Naive thymus-derived CD4-positive, alpha-beta T cell (primary cell): ENCODE measurements around the gene STX10. TPM values are rescaled to one million over a fixed set of nuclear protein-coding genes. Genes with fewer than 3 reads are reported as not detected.

ENCODE experiments used
- ATAC-seq: fragments of 150-1000 bp; cut with Tn5 transposase; 2 replicates; pipeline ENCODE4 v1.10.0; 2021; ENCODE audit warnings: mild to moderate bottlenecking, moderate library complexity
- CTCF ChIA-PET: fragments of 350-600 bp; sonication (Branson Sonifier 250); formaldehyde crosslinking; loops from one replicate; lab custom pipeline; 2021; ENCODE audit warnings: antibody characterized with exemption; lab: Charles Lee
- POLR2A ChIA-PET: fragments of 350-600 bp; sonication (Branson Sonifier 250); formaldehyde crosslinking; loops from one replicate; lab custom pipeline; 2021; ENCODE audit warnings: antibody characterized with exemption, inconsistent platforms; lab: Charles Lee
- DNase-seq, 9 donors: peaks; one replicate each; pipeline versions ENCODE4 v3.0.0 to v3.0.0-alpha.2; 2020 to 2022; ENCODE audit warnings: mixed read lengths in 1 of 9
- H3K27ac ChIP-seq: one replicate; pipeline ENCODE4 v1.7.0; 2013; ENCODE audit warnings: mild to moderate bottlenecking, low read depth, low read length, moderate library complexity
- H3K27me3 ChIP-seq, 2 donors: one replicate each; pipeline ENCODE4 v1.7.0; 2013; ENCODE audit warnings: low read length in 2 of 2, mild to moderate bottlenecking in 2 of 2, moderate library complexity in 2 of 2; ENCODE audit not compliant: control insufficient read depth in 2 of 2, insufficient read depth in 2 of 2
- H3K36me3 ChIP-seq, 3 experiments: 1 replicate in 2 of 3; 2 replicates in 1 of 3; pipeline ENCODE4 v1.7.0; 2013; ENCODE audit warnings: low read length in 3 of 3, mild to moderate bottlenecking in 3 of 3, moderate library complexity in 1 of 3; ENCODE audit not compliant: insufficient read depth in 3 of 3, control insufficient read depth in 2 of 3
- H3K4me1 ChIP-seq, 2 donors: one replicate each; pipeline ENCODE4 v1.7.0; 2013; ENCODE audit warnings: low read length in 2 of 2, mild to moderate bottlenecking in 2 of 2, moderate library complexity in 1 of 2; ENCODE audit not compliant: control insufficient read depth in 2 of 2, insufficient read depth in 2 of 2
- H3K4me3 ChIP-seq: 2 replicates; pipeline ENCODE4 v1.7.0; 2013; ENCODE audit warnings: mild to moderate bottlenecking, low read length
- H3K9me3 ChIP-seq, 3 experiments: 1 replicate in 2 of 3; 2 replicates in 1 of 3; pipeline ENCODE4 v1.7.0; 2013; ENCODE audit warnings: low read length in 3 of 3; ENCODE audit not compliant: control insufficient read depth in 2 of 3
- H3K27ac Mint-ChIP-seq, 9 donors: one replicate each; pipeline ENCODE4 v1.8.0; 2020 to 2022; ENCODE audit warnings: mixed read lengths in 9 of 9, mild to moderate bottlenecking in 8 of 9, moderate library complexity in 5 of 9, inconsistent platforms in 2 of 9
- H3K27me3 Mint-ChIP-seq, 5 donors: one replicate each; pipeline ENCODE4 v1.8.0; 2021 to 2022; ENCODE audit warnings: mixed read lengths in 5 of 5, mild to moderate bottlenecking in 1 of 5
- H3K36me3 Mint-ChIP-seq, 5 donors: one replicate each; pipeline ENCODE4 v1.8.0; 2020 to 2022; ENCODE audit warnings: mixed read lengths in 5 of 5, mild to moderate bottlenecking in 3 of 5, inconsistent platforms in 1 of 5
- H3K4me1 Mint-ChIP-seq, 7 donors: one replicate each; pipeline ENCODE4 v1.8.0; 2020 to 2022; ENCODE audit warnings: mixed read lengths in 7 of 7, mild to moderate bottlenecking in 3 of 7, inconsistent platforms in 1 of 7
- H3K4me3 Mint-ChIP-seq, 10 donors: one replicate each; pipeline ENCODE4 v1.8.0; 2020 to 2022; ENCODE audit warnings: mild to moderate bottlenecking in 10 of 10, mixed read lengths in 10 of 10, moderate library complexity in 6 of 10, inconsistent platforms in 2 of 10
- H3K9me3 Mint-ChIP-seq, 11 donors: one replicate each; pipeline ENCODE4 v1.8.0; 2020 to 2022; ENCODE audit warnings: mixed read lengths in 11 of 11, mild to moderate bottlenecking in 4 of 11, inconsistent platforms in 1 of 11, moderate library complexity in 1 of 11
- intact Hi-C, 2 donors: fragments of 100-400 bp; cut with micrococcal nuclease; formaldehyde crosslinking; loops; one replicate each; pipeline ENCODE4 v1.15.1; 2023
- polyA plus RNA-seq, 2 donors: library from polyadenylated mRNA; unstranded; fragments of 300-500 nt; fragmentation: Illumina TruSeq; gene quantifications; one replicate each; pipeline ENCODE4 v1.2.3, GENCODE V29; 2021
- total RNA-seq, 6 experiments: library from RNA in 5 of 6; stranded (reverse) in 5 of 6; gene quantifications; 1 replicate in 5 of 6; 2 replicates in 1 of 6; pipeline ENCODE4 v1.2.3 and lab custom pipeline; 2021 to 2026

The STX10 gene, protein sequence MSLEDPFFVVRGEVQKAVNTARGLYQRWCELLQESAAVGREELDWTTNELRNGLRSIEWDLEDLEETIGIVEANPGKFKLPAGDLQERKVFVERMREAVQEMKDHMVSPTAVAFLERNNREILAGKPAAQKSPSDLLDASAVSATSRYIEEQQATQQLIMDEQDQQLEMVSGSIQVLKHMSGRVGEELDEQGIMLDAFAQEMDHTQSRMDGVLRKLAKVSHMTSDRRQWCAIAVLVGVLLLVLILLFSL
- total RNA-seq (10 to 100 TPM; 42.6 to 76.2 (median 68.5) TPM), polyA plus RNA-seq (10 to 100 TPM; 45.9 to 63.7 TPM), total RNA-seq (lab: John Stamatoyannopoulos, UW) (38.6 reads per million, percentile 65 among the genes with 10 or more reads in this experiment)

DNA sequence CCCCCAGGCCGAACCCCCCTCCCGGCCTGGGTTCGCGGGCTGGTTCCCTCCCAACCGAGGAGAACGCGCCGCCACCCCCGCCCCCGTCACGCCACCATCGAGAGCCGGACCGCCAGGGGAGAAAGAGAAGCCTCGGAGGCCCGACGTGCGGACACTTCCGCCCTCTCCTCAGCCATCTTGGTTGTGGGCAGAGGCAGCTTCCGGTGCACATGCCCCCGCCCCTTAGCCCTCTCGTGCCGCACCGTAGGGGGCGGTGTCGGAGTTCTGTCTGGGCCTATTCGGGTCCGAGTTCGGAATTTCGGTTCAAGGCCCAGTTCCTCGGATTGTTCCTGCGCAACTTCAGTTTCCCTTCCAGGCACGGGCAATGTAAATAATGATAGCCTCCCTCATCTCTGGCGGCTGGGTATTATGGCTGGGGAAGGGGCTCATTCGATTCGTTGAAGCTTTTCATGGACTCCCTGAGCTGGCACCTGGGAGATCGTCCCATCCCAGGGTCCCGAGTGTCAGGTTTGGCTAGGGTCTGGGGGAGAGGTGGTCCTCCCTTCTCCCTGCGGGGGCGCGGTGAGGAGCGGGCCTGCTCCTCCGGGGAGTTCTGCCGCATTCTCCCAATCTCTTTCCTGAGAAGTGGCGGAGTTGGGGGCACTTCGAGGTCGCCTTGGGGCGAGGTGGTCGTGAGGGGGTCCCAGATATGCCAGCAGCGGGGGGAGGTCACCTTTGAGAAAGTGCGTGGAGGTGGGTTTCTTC, at the start of gene STX10, which contains the start of gene IER2:
STX10 (minus strand) TSS at position 189 of the 744 bp plus-strand sequence. CDS start 202 bp downstream, outside the sequence.
IER2 (plus strand) TSS at position 225 of the 744 bp plus-strand sequence. CDS start 2,776 bp downstream, outside the sequence.
- Histone ChIP-seq H3K27me3 (no peaks in the 10 kb centered on the region), H3K9me3 (no peaks in the 10 kb centered on the region), H3K4me3 (peak within 1 kb of the TSS; percentile 96), H3K36me3 (peaks cover 0 to 42% (median 6%) of the 10 kb centered on the region in 3 experiments), H3K4me1 (peaks cover 9 to 11% of the 10 kb centered on the region in 2 donors), H3K27ac (peak within 1 kb of the TSS; percentile 96)
- peaks cover 6 to 42% (median 18%) of the 10 kb centered on the region in 7 donors for H3K4me1 Mint-ChIP-seq
- peaks cover 0 to 17% (median 0%) of the 10 kb centered on the region in 5 donors for H3K27me3 Mint-ChIP-seq
- DNase-seq (peak; percentile 84 to 93 (median 92)), ATAC-seq (peak; percentile 72)
- POLR2A ChIA-PET: interaction anchor here (0.6 to 3.9 kb wide), 20 partner anchors 9 to 269 kb away, joined by 3 to 43 read pairs (median 5); partner anchors contain the start of genes DNASE2 and NACC1
- H3K9me3 Mint-ChIP-seq: peaks cover 0 to 25% (median 0%) of the 10 kb centered on the region in 11 donors
- intact Hi-C loops: loop anchor here (1.0 to 10.0 kb wide), 17 partner anchors 46 to 1716 kb away; partner anchors contain the start of genes DNAJB1 (in 2 of the 2), DDX39A (in 1 of the 2), DHPS (in 1 of the 2) and JUNB (in 1 of the 2)
- H3K4me3 Mint-ChIP-seq: peak within 1 kb of the TSS; percentile 94 to 100 (median 98)
- CTCF ChIA-PET: interaction anchor here (0.5 to 2.5 kb wide), 4 partner anchors 14 to 171 kb away, joined by 3 to 11 read pairs (median 4); no protein-coding TSS in a partner anchor
- H3K36me3 Mint-ChIP-seq: peaks cover 12 to 32% (median 20%) of the 10 kb centered on the region in 5 donors
- peak within 1 kb of the TSS; percentile 95 to 99 (median 97) for H3K27ac Mint-ChIP-seq

DNA sequence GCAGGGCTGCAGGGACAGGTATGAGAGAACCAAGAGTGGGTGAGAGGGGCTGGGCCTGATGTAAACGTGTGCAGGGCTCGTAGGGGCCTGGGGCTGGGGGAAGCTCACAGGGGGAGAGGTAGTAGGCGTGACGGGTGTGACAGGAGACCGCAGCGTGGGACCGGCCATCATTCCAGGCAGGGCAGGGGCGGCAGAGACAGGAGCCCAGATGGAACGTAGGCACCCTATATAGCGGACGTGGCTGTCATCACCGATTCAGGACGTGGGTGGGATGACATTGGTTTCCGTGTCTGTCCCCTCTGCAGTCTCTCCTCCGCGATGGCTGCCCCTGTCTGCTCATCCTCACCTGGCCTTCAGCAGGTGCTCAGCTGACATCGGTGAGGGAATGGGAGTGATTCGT, 48.5 kb upstream of the STX10 start:
- POLR2A ChIA-PET: interaction anchor here (1.3 kb wide), 1 partner anchor 46 kb away, joined by 5 read pairs; no protein-coding TSS in a partner anchor
- no peaks in the 10 kb centered on the region for H3K27me3 Mint-ChIP-seq
- DNase-seq: no peak
- intact Hi-C loops: loop anchor here (5.0 to 10.0 kb wide), 2 partner anchors 236 to 389 kb away; no protein-coding TSS in a partner anchor
- H3K36me3 ChIP-seq: no peaks in the 10 kb centered on the region
- H3K27ac Mint-ChIP-seq: peak overlapping the region in 2 of 9 donors; percentile 12 to 18
- no peaks in the 10 kb centered on the region for H3K27me3 ChIP-seq
- no peaks in the 10 kb centered on the region for H3K36me3 Mint-ChIP-seq
- no peak overlapping the region for H3K4me3 Mint-ChIP-seq
- CTCF ChIA-PET: no interaction called here
- no peak overlapping the region for H3K4me3 ChIP-seq
- no peaks in the 10 kb centered on the region for H3K9me3 Mint-ChIP-seq
- no peak for ATAC-seq
- H3K4me1 Mint-ChIP-seq: peaks cover 3 to 23% (median 18%) of the 10 kb centered on the region in 7 donors
- no peaks in the 10 kb centered on the region for H3K9me3 ChIP-seq
- no peak overlapping the region for H3K27ac ChIP-seq
- peaks cover 6 to 21% of the 10 kb centered on the region in 2 donors for H3K4me1 ChIP-seq

DNA sequence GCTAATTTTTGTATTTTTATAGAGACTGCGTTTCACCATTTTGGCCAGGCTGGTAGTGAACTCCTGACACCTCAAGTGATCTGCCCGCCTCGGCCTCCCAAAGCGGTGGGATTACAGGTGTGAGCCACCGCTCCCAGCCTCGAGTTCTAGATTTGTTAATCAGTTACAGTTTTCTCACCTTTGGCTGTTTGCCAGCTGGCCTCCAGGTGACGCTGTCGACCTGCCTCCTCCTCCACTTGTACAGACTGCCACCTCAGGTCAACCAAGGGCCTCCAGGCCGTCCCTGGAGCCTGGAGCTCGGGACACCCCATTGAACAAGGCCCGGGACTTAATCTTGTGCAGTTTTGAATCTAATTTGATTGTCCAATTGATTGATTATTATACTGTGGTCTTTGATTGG, 45.5 kb upstream of the STX10 start:
- Histone ChIP-seq H3K27me3 (no peaks in the 10 kb centered on the region), H3K36me3 (no peaks in the 10 kb centered on the region), H3K4me3 (no peak overlapping the region), H3K9me3 (no peaks in the 10 kb centered on the region), H3K27ac (no peak overlapping the region), H3K4me1 (peaks cover 6 to 33% of the 10 kb centered on the region in 2 donors)
- H3K4me3 Mint-ChIP-seq: peak overlapping the region in 3 of 10 donors; percentile 7 to 24 (median 17)
- DNase-seq: peak in 5 of 9 donors; percentile 26 to 42 (median 28)
- CTCF ChIA-PET: interaction anchor here (0.5 to 4.2 kb wide), 23 partner anchors 9 to 1153 kb away, joined by 3 to 32 read pairs (median 4); no protein-coding TSS in a partner anchor
- no peaks in the 10 kb centered on the region for H3K36me3 Mint-ChIP-seq
- POLR2A ChIA-PET: interaction anchor here (0.8 to 5.8 kb wide), 7 partner anchors 27 to 67 kb away, joined by 3 to 63 read pairs (median 14); partner anchors contain the start of genes IER2 and STX10
- no peak for ATAC-seq
- H3K9me3 Mint-ChIP-seq: no peaks in the 10 kb centered on the region
- peak overlapping the region in 6 of 9 donors; percentile 39 to 79 (median 72) for H3K27ac Mint-ChIP-seq
- intact Hi-C loops: loop anchor here (2.0 to 10.0 kb wide), 3 partner anchors 33 to 392 kb away; no protein-coding TSS in a partner anchor
- H3K4me1 Mint-ChIP-seq: peaks cover 5 to 31% (median 26%) of the 10 kb centered on the region in 7 donors
- no peaks in the 10 kb centered on the region for H3K27me3 Mint-ChIP-seq

DNA sequence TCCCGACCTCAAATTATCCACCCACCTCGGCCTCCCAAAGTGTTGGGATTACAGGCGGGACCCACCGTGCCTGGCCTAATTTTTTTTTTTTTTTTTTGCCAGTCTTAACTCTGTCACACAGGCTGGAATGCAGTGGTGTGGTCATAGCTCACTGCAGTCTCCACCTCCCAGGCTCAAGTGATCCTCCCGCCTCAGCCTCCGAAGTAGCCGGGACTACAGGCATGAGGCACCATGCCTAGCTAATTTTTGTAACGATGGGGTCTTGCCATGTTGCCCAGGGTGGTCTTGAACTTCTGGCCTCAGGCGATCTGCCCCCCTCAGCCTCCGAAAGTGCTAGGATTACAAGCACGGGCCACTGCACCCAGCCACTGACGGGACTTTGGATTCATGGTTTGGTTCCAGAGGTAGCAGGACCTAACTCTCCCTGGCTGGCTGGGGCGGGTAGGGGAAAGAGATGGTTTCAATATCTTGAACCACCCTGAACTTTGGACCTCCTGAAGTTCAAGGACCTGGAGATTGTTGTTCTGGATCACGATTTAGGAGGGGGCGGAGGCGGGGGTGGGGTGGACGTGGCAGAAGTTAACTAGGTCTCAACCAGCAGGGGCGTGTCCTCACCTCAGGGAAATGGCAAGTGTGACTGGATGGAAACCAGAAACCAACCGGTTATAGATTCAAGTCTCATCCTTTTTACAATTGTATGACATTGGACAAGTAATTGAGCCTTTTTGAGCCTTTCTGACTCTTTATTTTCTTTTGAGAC, 40.8 kb upstream of the STX10 start:
- Histone ChIP-seq H3K27me3 (no peaks in the 10 kb centered on the region), H3K9me3 (no peaks in the 10 kb centered on the region), H3K4me1 (peaks cover 6 to 45% of the 10 kb centered on the region in 2 donors), H3K27ac (no peak overlapping the region), H3K4me3 (no peak overlapping the region), H3K36me3 (no peaks in the 10 kb centered on the region)
- DNase-seq: no peak
- Mint-ChIP-seq H3K36me3 (no peaks in the 10 kb centered on the region), H3K27ac (peak overlapping the region in 4 of 9 donors; percentile 6 to 46 (median 21)), H3K4me1 (peaks cover 15 to 50% (median 40%) of the 10 kb centered on the region in 7 donors), H3K27me3 (no peaks in the 10 kb centered on the region), H3K9me3 (no peaks in the 10 kb centered on the region), H3K4me3 (no peak overlapping the region)
- ATAC-seq: no peak
- intact Hi-C loops: loop anchor here in 1 of 2 donors (10.0 kb wide), 1 partner anchor 244 kb away; no protein-coding TSS in a partner anchor
- POLR2A ChIA-PET: interaction anchor here (0.5 to 19.6 kb wide), 5 partner anchors 25 to 45 kb away, joined by 3 to 263 read pairs (median 4); no protein-coding TSS in a partner anchor
- CTCF ChIA-PET: interaction anchor here (0.6 to 1.0 kb wide), 3 partner anchors 36 to 118 kb away, joined by 3 to 6 read pairs (median 3); no protein-coding TSS in a partner anchor

DNA sequence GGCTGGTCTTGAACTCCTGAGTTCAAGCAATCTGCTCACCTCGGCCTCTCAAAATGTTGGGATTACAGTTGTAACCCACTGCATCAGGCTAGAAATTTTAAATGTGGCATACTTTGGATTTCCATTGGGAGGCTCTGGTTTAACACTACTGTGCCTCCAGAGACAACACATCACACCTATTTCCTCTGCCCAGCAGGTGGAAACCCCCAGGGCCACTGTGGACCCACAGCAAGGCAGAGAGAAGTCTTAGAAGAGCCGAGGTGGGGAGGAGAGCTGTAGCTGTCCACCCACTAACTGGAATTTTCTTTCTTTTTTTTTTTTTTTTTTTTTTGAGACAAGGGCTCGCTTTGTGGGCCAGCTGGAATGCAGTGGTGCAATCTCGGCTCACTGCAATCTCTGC, 39.4 kb upstream of the STX10 start:
- POLR2A ChIA-PET: interaction anchor here (0.6 to 19.6 kb wide), 7 partner anchors 9 to 37 kb away, joined by 3 to 263 read pairs (median 5); no protein-coding TSS in a partner anchor
- peak overlapping the region in 2 of 9 donors; percentile 29 to 86 for H3K27ac Mint-ChIP-seq
- Histone ChIP-seq H3K4me3 (no peak overlapping the region), H3K9me3 (no peaks in the 10 kb centered on the region), H3K27me3 (no peaks in the 10 kb centered on the region), H3K36me3 (no peaks in the 10 kb centered on the region), H3K27ac (no peak overlapping the region), H3K4me1 (peaks cover 0 to 32% of the 10 kb centered on the region in 2 donors)
- H3K27me3 Mint-ChIP-seq: no peaks in the 10 kb centered on the region
- DNase-seq: no peak
- CTCF ChIA-PET: interaction anchor here (1.1 kb wide), 1 partner anchor 18 kb away, joined by 3 read pairs; no protein-coding TSS in a partner anchor
- no peak for ATAC-seq
- H3K4me1 Mint-ChIP-seq: peaks cover 19 to 42% (median 32%) of the 10 kb centered on the region in 7 donors
- H3K9me3 Mint-ChIP-seq: peaks cover 0 to 2% (median 0%) of the 10 kb centered on the region in 11 donors
- intact Hi-C loops: no loop called here
- H3K4me3 Mint-ChIP-seq: peak overlapping the region in 1 of 10 donors; percentile 34
- H3K36me3 Mint-ChIP-seq: no peaks in the 10 kb centered on the region
